HG03354 (cell line): ENCODE results near the gene TOP1.
A peak's percentile ranks its signal among the peaks of the same experiment; 100 is the strongest.
"Not testable (repeated sequence)": the region's sequence is repeated elsewhere in the genome, so short reads cannot be mapped to it uniquely, and the experiment has no call there.

Source experiments
- ATAC-seq: cut with Tn5 transposase; IDR thresholded peaks from one replicate; pipeline ENCODE4 v1.9.1; 2021; ENCODE audit warnings: mild to moderate bottlenecking; ENCODE audit not compliant: unreplicated experiment, poor library complexity, severe bottlenecking

The TOP1 gene

GRCh38 chr20:41119614-41120561, 91.3 kb downstream of the TOP1 start:
- no peak for ATAC-seq

GRCh38 chr20:41121399-41121798, 92.8 kb downstream of the TOP1 start:
- no peak for ATAC-seq

GRCh38 chr20:41123631-41124030, 95.0 kb downstream of the TOP1 start:
- no peak for ATAC-seq

- ATAC-seq = no peak
These were observed 96.0 kb downstream of the TOP1 start for GRCh38 chr20:41124451-41125094.

DNA sequence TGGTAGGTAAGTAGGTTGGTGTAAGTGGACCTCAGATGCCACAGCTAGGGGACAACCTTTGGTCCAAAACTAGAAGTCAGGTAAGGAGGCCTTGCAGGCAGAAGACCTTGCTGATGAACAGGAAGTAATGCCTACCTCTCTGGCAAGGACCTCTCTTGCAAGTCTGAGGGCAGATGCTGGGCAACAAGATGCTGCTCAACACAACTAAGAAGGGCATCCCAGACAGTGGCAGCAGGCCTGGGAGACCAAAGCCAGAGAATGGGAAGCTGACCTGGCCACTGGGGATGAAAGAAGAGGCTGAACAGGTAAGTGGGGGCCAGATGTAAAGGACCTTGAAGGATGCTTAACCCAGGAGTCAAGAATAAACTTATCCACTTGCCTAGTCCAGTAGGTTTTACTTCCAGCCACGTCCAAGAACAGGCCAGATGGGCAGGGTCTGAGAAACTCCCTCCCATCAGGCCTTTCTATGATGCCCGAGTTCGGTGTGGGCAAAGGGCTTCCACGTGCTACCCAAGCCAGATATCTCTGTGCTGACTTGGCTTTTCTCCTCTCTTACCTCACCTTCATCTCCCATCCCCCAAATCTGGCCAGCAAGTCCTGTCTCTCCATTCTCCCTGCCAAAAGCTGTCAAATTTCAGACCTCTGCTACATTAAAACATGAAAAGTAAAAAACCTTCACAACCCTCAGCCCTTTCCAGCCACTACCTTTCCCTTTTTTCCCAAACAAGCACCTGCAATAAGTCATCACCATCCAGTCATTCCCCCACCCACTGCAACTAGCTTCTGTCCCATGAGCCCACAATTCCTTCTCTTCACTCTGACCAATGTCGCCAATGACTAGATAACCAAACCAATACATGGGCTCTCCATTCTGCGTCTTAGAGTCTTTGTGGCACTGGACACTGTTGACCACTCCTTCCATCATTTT, 97.2 kb downstream of the TOP1 start:
- ATAC-seq = no peak

DNA sequence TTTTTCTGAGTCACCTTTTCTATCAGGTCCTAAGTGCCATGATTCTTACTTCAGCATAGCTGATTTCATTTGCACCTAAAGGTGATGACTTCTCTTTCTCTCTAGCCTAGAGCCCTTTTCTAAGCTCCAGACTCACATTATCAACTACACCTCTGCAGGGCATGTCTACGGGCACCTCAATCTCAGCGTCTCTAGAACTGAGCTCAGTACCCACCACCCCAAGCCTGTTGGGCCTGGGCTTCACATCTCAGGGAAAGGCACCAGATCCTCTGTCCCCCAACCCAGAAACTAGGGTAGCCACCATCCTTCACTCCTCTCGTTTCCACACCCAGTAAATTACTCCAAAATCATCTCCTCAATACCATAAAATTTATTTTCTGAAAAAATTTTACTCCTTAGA, 98.1 kb downstream of the TOP1 start:
- ATAC-seq = no peak

DNA sequence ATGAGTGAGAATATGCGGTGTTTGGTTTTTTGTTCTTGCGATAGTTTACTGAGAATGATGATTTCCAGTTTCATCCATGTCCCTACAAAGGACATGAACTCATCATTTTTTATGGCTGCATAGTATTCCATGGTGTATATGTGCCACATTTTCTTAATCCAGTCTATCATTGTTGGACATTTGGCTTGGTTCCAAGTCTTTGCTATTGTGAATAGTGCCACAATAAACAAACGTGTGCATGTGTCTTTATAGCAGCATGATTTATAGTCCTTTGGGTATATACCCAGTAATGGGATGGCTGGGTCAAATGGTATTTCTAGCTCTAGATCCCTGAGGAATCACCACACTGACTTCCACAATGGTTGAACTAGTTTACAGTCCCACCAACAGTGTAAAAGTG, 99.7 kb downstream of the TOP1 start:
- not testable (repeated sequence) for ATAC-seq

GRCh38 chr20:41131594-41132387, 103.2 kb downstream of the TOP1 start:
- no peak for ATAC-seq

GRCh38 chr20:41132388-41132775, 103.8 kb downstream of the TOP1 start:
- not testable (repeated sequence) for ATAC-seq

- peak; percentile 35 for ATAC-seq
These were observed 105.2 kb downstream of the TOP1 start for GRCh38 chr20:41133709-41134361.

- ATAC-seq = no peak
These were observed 106.0 kb downstream of the TOP1 start for GRCh38 chr20:41134362-41135186.

GRCh38 chr20:41135187-41135887, 106.7 kb downstream of the TOP1 start:
- no peak for ATAC-seq

GRCh38 chr20:41135888-41136679, 107.5 kb downstream of the TOP1 start:
- ATAC-seq = no peak

DNA sequence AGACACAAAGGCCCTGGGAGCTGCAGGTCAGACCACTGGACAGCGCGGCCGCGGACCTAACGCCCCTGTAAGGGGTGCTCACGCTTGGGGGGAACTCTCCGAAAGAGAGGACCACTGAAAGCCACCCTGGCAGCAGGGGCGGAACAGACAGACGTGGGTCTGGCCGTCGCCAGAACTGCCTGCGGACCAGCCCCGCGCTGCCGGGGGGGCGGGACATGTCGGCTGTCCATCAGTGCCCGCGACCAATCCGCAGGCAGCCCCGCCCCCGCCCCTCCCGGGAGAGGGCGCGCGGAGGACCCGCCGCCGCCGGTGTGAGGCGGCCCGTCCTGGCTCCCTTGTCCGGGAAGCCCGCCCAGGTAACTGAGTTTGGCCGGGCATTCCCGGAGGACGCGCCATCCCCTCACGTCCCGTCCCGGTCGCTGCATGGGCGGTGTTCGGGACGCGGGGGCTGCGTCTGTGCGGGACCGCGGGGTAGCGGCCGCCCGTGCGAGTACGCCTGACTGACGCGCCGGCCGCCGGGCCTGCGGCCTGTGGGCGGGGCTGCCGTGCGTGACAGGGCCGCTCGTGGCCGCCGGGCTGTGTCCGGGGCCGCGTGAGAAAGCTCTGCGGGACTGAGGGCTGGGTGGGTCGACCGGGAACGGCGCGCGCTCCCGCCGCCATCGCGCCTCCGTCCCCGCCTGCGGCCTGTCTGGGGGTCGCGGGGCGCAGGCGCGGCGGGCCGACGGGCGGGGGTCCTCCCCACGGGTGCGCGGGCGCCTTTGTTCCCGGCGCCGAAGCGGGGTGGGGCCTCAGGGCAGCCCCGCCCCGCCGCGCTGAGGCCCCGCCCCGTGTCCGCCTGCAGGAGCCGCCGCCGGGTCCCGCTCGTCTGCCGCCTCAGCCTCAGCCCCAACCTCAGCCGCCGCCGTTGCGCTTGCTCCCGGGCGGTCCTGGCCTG, 108.3 kb downstream of the TOP1 start, which contains the start of gene PLCG1:
Gene PLCG1 (plus strand): TSS at position 864 of the 934 bp plus-strand sequence. CDS start 99 bp downstream, outside the sequence.
- peak; percentile 67 for ATAC-seq
